Liver (tissue), 9 donors: ENCODE data around the gene CRACR2B. TPM values are rescaled to one million over a fixed set of nuclear protein-coding genes. Genes with fewer than 3 reads are reported as not detected.

ENCODE experiments used
- DNase-seq: peaks from one replicate; pipeline ENCODE4 v3.0.0-alpha.2; 2017; ENCODE audit warnings: low spot score
- H3K27ac ChIP-seq, 2 donors: one replicate each; pipeline ENCODE4 v1.7.0; 2013; ENCODE audit warnings: inconsistent platforms in 2 of 2, low read length in 2 of 2, control low read depth in 1 of 2, low read depth in 1 of 2, mild to moderate bottlenecking in 1 of 2
- H3K27me3 ChIP-seq, 4 donors: one replicate each; pipeline versions ENCODE4 v1.6.1 to v1.7.0; 2013; ENCODE audit warnings: low read length in 3 of 4, inconsistent platforms in 1 of 4, mild to moderate bottlenecking in 1 of 4, moderate library complexity in 1 of 4; ENCODE audit not compliant: control insufficient read depth in 4 of 4, insufficient read depth in 4 of 4
- H3K36me3 ChIP-seq, 4 donors: one replicate each; pipeline versions ENCODE4 v1.6.1 to v1.7.0; 2013; ENCODE audit warnings: low read length in 3 of 4, mild to moderate bottlenecking in 3 of 4, low read depth in 1 of 4, moderate library complexity in 1 of 4; ENCODE audit not compliant: control insufficient read depth in 4 of 4, insufficient read depth in 3 of 4
- H3K4me1 ChIP-seq, 4 donors: one replicate each; pipeline versions ENCODE4 v1.6.1 to v1.7.0; 2013; ENCODE audit warnings: low read length in 3 of 4, mild to moderate bottlenecking in 3 of 4, moderate library complexity in 1 of 4; ENCODE audit not compliant: control insufficient read depth in 4 of 4, insufficient read depth in 4 of 4
- H3K4me3 ChIP-seq, 3 donors: one replicate each; pipeline versions ENCODE4 v1.6.1 to v1.7.0; 2013; ENCODE audit warnings: low read length in 3 of 3, control low read depth in 1 of 3, low read depth in 1 of 3, mild to moderate bottlenecking in 1 of 3
- H3K9ac ChIP-seq, 2 donors: one replicate each; pipeline ENCODE4 v1.7.0; 2013; ENCODE audit warnings: low read length in 2 of 2, mild to moderate bottlenecking in 2 of 2, moderate library complexity in 2 of 2, control low read depth in 1 of 2, low read depth in 1 of 2
- H3K9me3 ChIP-seq, 4 donors: one replicate each; pipeline versions ENCODE4 v1.6.1 to v1.7.0; 2013; ENCODE audit warnings: low read length in 3 of 4; ENCODE audit not compliant: control insufficient read depth in 4 of 4
- EGR1 ChIP-seq, 2 donors: IDR thresholded peaks; 2 replicates each; pipeline ENCODE4 v1.6.1; 2016 to 2018; ENCODE audit warnings: antibody characterized with exemption in 2 of 2, low read depth in 2 of 2
- FOXA1 ChIP-seq: IDR thresholded peaks from 2 replicates; pipeline ENCODE4 v1.6.1; 2016; ENCODE audit warnings: antibody characterized with exemption
- GABPA ChIP-seq, 2 donors: IDR thresholded peaks in 1 of 2; conservative IDR thresholded peaks in 1 of 2; 2 replicates each; pipeline ENCODE4 v1.6.1; 2016; ENCODE audit warnings: antibody characterized with exemption in 2 of 2, mild to moderate bottlenecking in 1 of 2, moderate library complexity in 1 of 2
- HNF4A ChIP-seq, 2 donors: conservative IDR thresholded peaks; 2 replicates each; pipeline ENCODE4 v1.6.1; 2016; ENCODE audit warnings: antibody characterized with exemption in 2 of 2, mild to moderate bottlenecking in 2 of 2
- HNF4G ChIP-seq: IDR thresholded peaks from 2 replicates; pipeline ENCODE4 v1.6.1; 2016; ENCODE audit warnings: antibody characterized with exemption
- JUND ChIP-seq, 2 donors: IDR thresholded peaks; 2 replicates each; pipeline ENCODE4 v1.6.1; 2016; ENCODE audit warnings: antibody characterized with exemption in 2 of 2
- NR2F2 ChIP-seq: IDR thresholded peaks from 2 replicates; pipeline ENCODE4 v1.6.1; 2016; ENCODE audit warnings: antibody characterized with exemption
- RAD21 ChIP-seq, 2 donors: IDR thresholded peaks; 2 replicates each; pipeline ENCODE4 v1.6.1; 2016; ENCODE audit warnings: antibody characterized with exemption in 2 of 2, mild to moderate bottlenecking in 2 of 2
- RXRA ChIP-seq, 2 donors: IDR thresholded peaks; 2 replicates each; pipeline ENCODE4 v1.6.1; 2017 to 2018; ENCODE audit warnings: antibody characterized with exemption in 2 of 2, mild to moderate bottlenecking in 1 of 2
- SP1 ChIP-seq: IDR thresholded peaks from 2 replicates; pipeline ENCODE4 v1.6.1; 2018; ENCODE audit warnings: antibody characterized with exemption, mild to moderate bottlenecking
- TAF1 ChIP-seq: conservative IDR thresholded peaks from 2 replicates; pipeline ENCODE4 v1.6.1; 2016; ENCODE audit warnings: antibody characterized with exemption, mild to moderate bottlenecking
- WGBS: extraction: QIAGEN DNeasy Blood & Tissue Kit; methylation state at CpG from one replicate; pipeline ENCODE4 v1.1.7; 2013; 5-methylcytosine and 5-hydroxymethylcytosine counted together
- polyA plus RNA-seq, 2 donors: library from polyadenylated mRNA; stranded (reverse) in 1 of 2; unstranded in 1 of 2; fragments of 200-250 nt in 1 of 2; fragments of >200 nt in 1 of 2; fragmentation: Nextera tagmentation in 1 of 2; extraction: Ambion mirVana in 1 of 2; gene quantifications; one replicate each; pipeline versions ENCODE4 v1.2.1 to v1.2.3, GENCODE V29; 2013 to 2015
- total RNA-seq, 2 donors: library from RNA; depleted of rRNA; stranded (reverse); fragments of >200 nt; gene quantifications; one replicate each; pipeline ENCODE4 v1.2.3, GENCODE V29; 2014
- TF ChIP-seq, protein P1 (sequence below): IDR thresholded peaks from 2 replicates; pipeline ENCODE4 v1.6.1; 2016; ENCODE audit warnings: antibody characterized with exemption
- TF ChIP-seq, protein P2 (sequence below): fragments of 150-350 bp; IDR thresholded peaks from 2 replicates; pipeline ENCODE4 v1.5.1; 2017; ENCODE audit warnings: improper control_type of control experiment, low read depth, low read length; ENCODE audit not compliant: missing input control
- TF ChIP-seq, protein P3 (sequence below): IDR thresholded peaks from 2 replicates; pipeline ENCODE4 v1.6.1; 2016; ENCODE audit warnings: antibody characterized with exemption
- donor health status: healthy.
- donor health status: healthy.
- donor health status: healthy.
- donor health status: healthy.
- donor health status: healthy.

Gene CRACR2B
- total and polyA plus RNA-seq, 4 donors = 0.14 to 2.9 (median 2.2) TPM

DNA sequence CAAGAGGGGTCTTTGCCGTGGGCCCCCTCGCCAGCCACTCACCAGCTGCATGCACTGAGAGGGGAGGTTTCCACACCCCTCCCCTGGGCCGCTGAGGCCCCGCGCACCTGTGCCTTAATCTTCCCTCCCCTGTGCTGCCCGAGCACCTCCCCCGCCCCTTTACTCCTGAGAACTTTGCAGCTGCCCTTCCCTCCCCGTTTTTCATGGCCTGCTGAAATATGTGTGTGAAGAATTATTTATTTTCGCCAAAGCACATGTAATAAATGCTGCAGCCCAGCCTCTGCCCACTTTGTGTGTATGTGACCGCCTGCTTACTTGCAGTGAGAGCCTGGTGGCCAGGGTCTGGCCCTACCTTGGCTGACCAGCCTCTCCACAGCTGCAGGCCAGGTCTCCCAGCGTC, 2.8 kb upstream of the CRACR2B start:
- Histone ChIP-seq H3K9me3 (no peaks in the 10 kb centered on the region), H3K4me1 (peaks cover 53 to 91% (median 70%) of the 10 kb centered on the region in 4 donors), H3K9ac (no peak overlapping the region), H3K4me3 (no peak overlapping the region), H3K36me3 (peaks cover 0 to 15% (median 3%) of the 10 kb centered on the region in 4 donors), H3K27ac (peak overlapping the region in 1 of 2 donors; percentile 30), H3K27me3 (no peaks in the 10 kb centered on the region)
- WGBS = 60% methylated on average over 11 of the region's 11 CpGs
- no peak for DNase-seq
- TF ChIP-seq FOXA1 (no peak), NR2F2 (no peak)
- TF ChIP-seq, protein P1, sequence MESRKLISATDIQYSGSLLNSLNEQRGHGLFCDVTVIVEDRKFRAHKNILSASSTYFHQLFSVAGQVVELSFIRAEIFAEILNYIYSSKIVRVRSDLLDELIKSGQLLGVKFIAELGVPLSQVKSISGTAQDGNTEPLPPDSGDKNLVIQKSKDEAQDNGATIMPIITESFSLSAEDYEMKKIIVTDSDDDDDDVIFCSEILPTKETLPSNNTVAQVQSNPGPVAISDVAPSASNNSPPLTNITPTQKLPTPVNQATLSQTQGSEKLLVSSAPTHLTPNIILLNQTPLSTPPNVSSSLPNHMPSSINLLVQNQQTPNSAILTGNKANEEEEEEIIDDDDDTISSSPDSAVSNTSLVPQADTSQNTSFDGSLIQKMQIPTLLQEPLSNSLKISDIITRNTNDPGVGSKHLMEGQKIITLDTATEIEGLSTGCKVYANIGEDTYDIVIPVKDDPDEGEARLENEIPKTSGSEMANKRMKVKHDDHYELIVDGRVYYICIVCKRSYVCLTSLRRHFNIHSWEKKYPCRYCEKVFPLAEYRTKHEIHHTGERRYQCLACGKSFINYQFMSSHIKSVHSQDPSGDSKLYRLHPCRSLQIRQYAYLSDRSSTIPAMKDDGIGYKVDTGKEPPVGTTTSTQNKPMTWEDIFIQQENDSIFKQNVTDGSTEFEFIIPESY = no peak

DNA sequence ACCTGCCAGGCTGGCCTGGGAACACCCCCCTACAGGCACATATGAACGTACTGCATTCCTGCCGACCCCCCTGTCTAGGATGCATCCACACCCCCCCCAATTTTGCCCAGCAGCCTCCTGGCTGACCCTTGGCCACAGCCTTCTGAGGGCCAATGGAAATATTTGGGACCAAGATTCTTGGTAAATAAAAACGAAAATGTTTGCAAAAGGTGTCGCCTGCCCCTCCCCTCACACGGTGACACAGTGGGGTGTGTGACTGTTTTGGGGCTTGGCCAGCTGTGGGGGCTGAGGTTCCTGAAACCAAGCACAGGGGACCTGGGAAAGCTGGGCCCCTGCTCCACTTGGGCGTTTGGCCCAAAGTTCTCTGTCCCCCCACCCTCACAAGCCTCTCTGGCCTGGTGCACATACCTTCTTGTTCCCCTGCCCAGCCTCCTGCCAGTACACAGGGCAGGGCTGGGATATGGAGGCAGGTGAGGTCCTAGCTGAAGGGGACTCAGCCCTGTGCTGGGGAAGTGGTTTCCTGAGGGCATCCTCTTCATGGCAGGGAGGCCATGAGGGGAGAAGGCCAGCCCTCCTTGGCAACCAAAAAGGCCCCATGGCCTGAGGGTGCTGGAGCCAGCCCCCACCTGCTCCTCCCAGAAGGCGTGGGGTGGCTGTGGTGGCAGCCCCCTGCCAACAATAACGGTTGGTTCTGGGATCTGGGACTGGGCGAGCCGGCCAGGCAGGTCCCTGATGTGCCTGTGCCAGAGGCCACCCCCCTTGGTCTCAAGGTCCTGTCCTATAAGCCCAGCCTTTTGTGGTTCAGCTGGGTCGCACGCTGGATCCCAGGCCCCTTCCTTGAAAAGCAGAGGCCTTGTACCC, 2.1 kb upstream of the CRACR2B start:
- no peak for DNase-seq
- WGBS = 50% methylated on average over 12 of the region's 12 CpGs
- Histone ChIP-seq H3K9me3 (no peaks in the 10 kb centered on the region), H3K4me3 (no peak overlapping the region), H3K27me3 (no peaks in the 10 kb centered on the region), H3K9ac (no peak overlapping the region), H3K36me3 (peaks cover 0 to 15% (median 3%) of the 10 kb centered on the region in 4 donors), H3K27ac (peak overlapping the region; percentile 15 to 46), H3K4me1 (peaks cover 59 to 91% (median 73%) of the 10 kb centered on the region in 4 donors)
- TF ChIP-seq HNF4G (no peak), HNF4A (conservative IDR thresholded peaks at IDR 0.05) (peak; percentile 6 to 67), JUND (IDR thresholded peaks at IDR 0.05) (peak in 1 of 2 donors; percentile 41), TAF1 (no peak), RXRA (IDR thresholded peaks at IDR 0.05) (peak in 1 of 2 donors; percentile 70), SP1 (peak; percentile 14), EGR1 (IDR thresholded peaks at IDR 0.05; ENCODE audit: low read depth in 2 of 2) (peak in 1 of 2 donors; percentile 52)

DNA sequence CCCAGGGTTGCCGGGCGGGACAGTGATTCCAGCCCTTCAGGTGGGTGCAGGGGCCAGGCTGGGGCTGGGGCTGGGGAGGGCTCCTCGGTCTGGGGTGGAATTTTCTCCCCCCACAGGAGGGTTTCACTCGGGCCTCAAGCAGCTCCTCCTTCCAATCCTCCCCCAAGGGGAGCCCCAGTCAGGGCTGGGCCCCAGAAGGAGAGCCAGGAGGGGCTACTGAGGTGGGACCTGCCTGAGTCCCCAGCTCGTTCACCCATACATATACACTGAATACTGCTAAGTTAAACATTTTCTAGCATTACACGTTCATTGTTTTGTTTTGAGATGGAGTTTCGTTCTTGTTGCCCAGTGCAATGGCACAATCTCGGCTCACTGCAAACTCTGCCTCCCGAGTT, 1.5 kb upstream of the CRACR2B start:
- WGBS = 56% methylated on average over 9 of the region's 9 CpGs
- no peak for DNase-seq
- no peaks in the 10 kb centered on the region for H3K27me3 ChIP-seq
- H3K9me3 ChIP-seq = no peaks in the 10 kb centered on the region
- TF ChIP-seq GABPA (IDR thresholded peaks at IDR 0.05 in 1 of 2, conservative IDR thresholded peaks at IDR 0.05 in 1 of 2) = no peak
- TF ChIP-seq, protein P2, sequence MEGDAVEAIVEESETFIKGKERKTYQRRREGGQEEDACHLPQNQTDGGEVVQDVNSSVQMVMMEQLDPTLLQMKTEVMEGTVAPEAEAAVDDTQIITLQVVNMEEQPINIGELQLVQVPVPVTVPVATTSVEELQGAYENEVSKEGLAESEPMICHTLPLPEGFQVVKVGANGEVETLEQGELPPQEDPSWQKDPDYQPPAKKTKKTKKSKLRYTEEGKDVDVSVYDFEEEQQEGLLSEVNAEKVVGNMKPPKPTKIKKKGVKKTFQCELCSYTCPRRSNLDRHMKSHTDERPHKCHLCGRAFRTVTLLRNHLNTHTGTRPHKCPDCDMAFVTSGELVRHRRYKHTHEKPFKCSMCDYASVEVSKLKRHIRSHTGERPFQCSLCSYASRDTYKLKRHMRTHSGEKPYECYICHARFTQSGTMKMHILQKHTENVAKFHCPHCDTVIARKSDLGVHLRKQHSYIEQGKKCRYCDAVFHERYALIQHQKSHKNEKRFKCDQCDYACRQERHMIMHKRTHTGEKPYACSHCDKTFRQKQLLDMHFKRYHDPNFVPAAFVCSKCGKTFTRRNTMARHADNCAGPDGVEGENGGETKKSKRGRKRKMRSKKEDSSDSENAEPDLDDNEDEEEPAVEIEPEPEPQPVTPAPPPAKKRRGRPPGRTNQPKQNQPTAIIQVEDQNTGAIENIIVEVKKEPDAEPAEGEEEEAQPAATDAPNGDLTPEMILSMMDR = no peak
- TF ChIP-seq SP1 = no peak
- no peak for TF ChIP-seq RXRA (IDR thresholded peaks at IDR 0.05)
- no peak for TF ChIP-seq FOXA1
- TF ChIP-seq, protein P3, sequence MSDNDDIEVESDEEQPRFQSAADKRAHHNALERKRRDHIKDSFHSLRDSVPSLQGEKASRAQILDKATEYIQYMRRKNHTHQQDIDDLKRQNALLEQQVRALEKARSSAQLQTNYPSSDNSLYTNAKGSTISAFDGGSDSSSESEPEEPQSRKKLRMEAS = no peak
- TF ChIP-seq NR2F2 = no peak
- TF ChIP-seq EGR1 (IDR thresholded peaks at IDR 0.05; ENCODE audit: low read depth in 2 of 2) = no peak
- TF ChIP-seq JUND (IDR thresholded peaks at IDR 0.05) = no peak
- no peak for TF ChIP-seq RAD21 (IDR thresholded peaks at IDR 0.05)
- no peak for TF ChIP-seq HNF4A (conservative IDR thresholded peaks at IDR 0.05)
- H3K36me3 ChIP-seq = peaks cover 0 to 15% (median 3%) of the 10 kb centered on the region in 4 donors
- no peak overlapping the region for H3K9ac ChIP-seq
- no peak overlapping the region for H3K4me3 ChIP-seq
- no peak overlapping the region for H3K27ac ChIP-seq
- H3K4me1 ChIP-seq = peaks cover 60 to 91% (median 75%) of the 10 kb centered on the region in 4 donors
